ENCODE data around the gene GEMIN5.

Gene GEMIN5

GRCh38 chr5:154892369-154892771, 45.6 kb downstream of the GEMIN5 start:
- TF ChIP-seq CTCF (IDR thresholded peaks at IDR 0.05; ENCODE audit: control extremely low read depth, extremely low read depth, low read depth, missing control alignments), result no peak
- ChIA-PET POLR2A (no interaction called here), CTCF (interaction anchor here (1.6 to 1.7 kb wide), 2 partner anchors 10 to 12 kb away, joined by 3 to 4 read pairs; no protein-coding TSS in a partner anchor)
- DNase-seq (ENCODE audit: extremely low spot score), result no peak

- no peak for DNase-seq (ENCODE audit: extremely low spot score)
- ChIA-PET CTCF (interaction anchor here (0.7 to 1.6 kb wide), 5 partner anchors 9 to 19 kb away, joined by 3 to 6 read pairs (median 3); no protein-coding TSS in a partner anchor), POLR2A (no interaction called here)
- TF ChIP-seq CTCF (IDR thresholded peaks at IDR 0.05; ENCODE audit: control extremely low read depth, extremely low read depth, low read depth, missing control alignments), result no peak
Observed at GRCh38 chr5:154885439-154885838, 52.6 kb downstream of the GEMIN5 start.

- TF ChIP-seq CTCF (IDR thresholded peaks at IDR 0.05; ENCODE audit: control extremely low read depth, extremely low read depth, low read depth, missing control alignments), result no peak
- no peak for DNase-seq (ENCODE audit: extremely low spot score)
- POLR2A ChIA-PET, result no interaction called here
- CTCF ChIA-PET, result interaction anchor here (0.8 to 1.6 kb wide), 3 partner anchors 10 to 234 kb away, joined by 3 to 4 read pairs (median 3); no protein-coding TSS in a partner anchor
Observed at GRCh38 chr5:154884424-154884823, 53.6 kb downstream of the GEMIN5 start.

- DNase-seq (ENCODE audit: extremely low spot score), result no peak
- ChIA-PET CTCF (no interaction called here), POLR2A (no interaction called here)
- no peak for TF ChIP-seq CTCF (IDR thresholded peaks at IDR 0.05; ENCODE audit: control extremely low read depth, extremely low read depth, low read depth, missing control alignments)
Observed at GRCh38 chr5:154881986-154882385, 56.0 kb downstream of the GEMIN5 start.

- CTCF ChIA-PET, result interaction anchor here (5.8 kb wide), 1 partner anchor 11 kb away, joined by 27 read pairs; no protein-coding TSS in a partner anchor
- POLR2A ChIA-PET, result no interaction called here
- no peak for DNase-seq (ENCODE audit: extremely low spot score)
- TF ChIP-seq CTCF (IDR thresholded peaks at IDR 0.05; ENCODE audit: control extremely low read depth, extremely low read depth, low read depth, missing control alignments), result no peak
Observed at GRCh38 chr5:154878642-154879335, 59.2 kb downstream of the GEMIN5 start.

GRCh38 chr5:154873791-154874331, 64.2 kb downstream of the GEMIN5 start:
- DNase-seq (ENCODE audit: extremely low spot score), result no peak
- ChIA-PET POLR2A (interaction anchor here (0.7 kb wide), 1 partner anchor 27 kb away, joined by 5 read pairs; no protein-coding TSS in a partner anchor), CTCF (no interaction called here)
- TF ChIP-seq CTCF (IDR thresholded peaks at IDR 0.05; ENCODE audit: control extremely low read depth, extremely low read depth, low read depth, missing control alignments), result no peak

All from GM10248 (cell line).